Germinal center (tissue), 1 donor: ENCODE results near the gene LGR6.
"Not testable (repeated sequence)": the region's sequence is repeated elsewhere in the genome, so short reads cannot be mapped to it uniquely, and the experiment has no call there.

ENCODE experiments used
- DNase-seq: peaks from one replicate; pipeline ENCODE4 v3.0.0; 2012; ENCODE audit warnings: mixed read lengths, low spot score

The LGR6 gene

DNA sequence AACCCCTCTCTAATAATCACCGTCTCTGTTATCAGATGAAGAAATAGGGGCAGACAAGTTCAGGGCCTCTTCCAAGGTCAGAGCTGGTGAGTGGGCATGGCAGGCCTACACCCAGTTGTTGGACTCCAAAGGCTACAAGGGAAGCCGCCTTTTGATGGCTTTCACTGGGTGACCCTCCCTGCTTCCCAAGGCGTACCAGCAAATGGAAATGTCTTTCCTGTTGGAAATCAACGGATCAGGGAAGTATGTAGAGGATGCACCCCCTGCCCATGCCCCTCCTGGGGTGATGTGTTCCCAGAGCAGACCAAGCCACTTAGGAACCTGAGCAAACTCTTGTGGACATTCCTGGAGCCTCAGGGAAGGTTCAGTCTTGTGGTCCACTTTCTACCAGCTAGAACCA, 47.4 kb downstream of the LGR6 start:
- no peak for DNase-seq

DNA sequence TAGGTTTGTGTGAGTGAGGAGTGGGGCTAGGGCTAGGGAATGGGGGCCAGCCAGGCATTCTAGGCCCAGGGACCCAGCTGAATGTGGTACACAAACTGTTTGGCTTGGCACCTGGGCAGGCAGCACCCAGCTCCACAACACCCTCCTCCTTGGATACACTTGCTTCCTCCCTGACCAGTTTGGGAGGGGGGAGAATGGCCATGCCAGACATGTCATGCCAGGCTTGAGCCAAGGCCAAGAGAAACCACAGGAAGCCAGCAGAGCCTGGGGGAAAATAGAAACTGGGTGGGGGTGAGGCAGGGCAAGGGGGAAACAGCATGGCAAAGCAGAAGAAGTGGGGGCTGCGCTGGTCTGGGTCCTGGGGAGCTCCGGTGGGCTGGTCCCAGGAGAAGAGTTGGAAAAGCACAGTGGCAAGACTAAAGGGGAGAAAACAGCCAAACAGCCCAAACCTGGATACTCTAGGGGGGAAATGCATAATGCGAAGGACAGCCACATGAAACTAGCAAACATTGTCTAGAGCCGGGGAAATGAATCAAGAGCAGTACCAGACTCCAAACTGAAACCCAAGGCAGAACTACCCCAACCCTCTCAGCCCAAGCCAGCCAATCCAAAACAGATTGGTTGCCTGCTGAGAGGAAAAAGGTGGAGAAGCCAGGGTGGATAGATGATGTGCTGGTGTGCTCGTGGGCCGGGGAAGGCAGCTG, 47.9 kb downstream of the LGR6 start:
- no peak for DNase-seq

DNA sequence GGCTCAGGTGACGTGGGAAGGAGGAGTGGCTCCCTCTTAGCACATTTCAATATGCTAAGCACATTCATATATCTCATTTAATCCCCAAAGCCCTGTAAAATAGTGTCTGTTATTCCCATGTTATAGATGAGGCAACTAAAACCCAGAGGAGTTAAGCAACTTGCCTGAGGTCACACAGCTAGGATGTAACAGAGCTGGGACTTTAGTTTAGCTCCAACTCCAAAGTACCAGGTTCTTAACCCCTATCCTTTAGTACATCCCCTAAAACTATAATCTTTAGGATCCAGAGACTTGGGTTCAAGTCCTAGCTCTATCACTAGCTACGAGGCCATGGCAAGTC, 48.5 kb downstream of the LGR6 start:
- no peak for DNase-seq

- DNase-seq: no peak
Observed at GRCh38 chr1:202243006-202243405, 49.4 kb downstream of the LGR6 start.

- DNase-seq: peak; percentile 50
Observed at GRCh38 chr1:202244841-202245261, 51.3 kb downstream of the LGR6 start.

- DNase-seq: no peak
Observed at GRCh38 chr1:202245391-202245790, 51.8 kb downstream of the LGR6 start.

DNA sequence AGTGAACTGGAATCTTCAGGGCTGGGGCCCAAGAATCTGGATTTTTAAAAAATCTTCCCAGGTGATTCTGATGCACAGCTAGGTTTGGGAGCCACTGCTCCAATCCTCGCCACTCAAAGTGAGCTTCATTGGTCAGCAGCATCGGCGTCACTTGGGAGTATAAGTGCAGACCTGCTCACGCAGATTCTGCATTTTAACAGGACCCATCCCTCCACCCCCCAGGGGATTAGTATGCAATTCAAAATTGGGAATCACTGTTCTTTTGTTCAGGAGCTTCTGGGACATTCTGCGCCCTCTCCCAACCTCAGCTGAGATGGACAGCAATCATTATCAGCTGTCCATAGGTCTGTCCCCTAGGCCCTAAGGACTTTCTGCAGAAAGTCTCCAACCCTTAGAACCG, 53.5 kb downstream of the LGR6 start:
- no peak for DNase-seq

DNA sequence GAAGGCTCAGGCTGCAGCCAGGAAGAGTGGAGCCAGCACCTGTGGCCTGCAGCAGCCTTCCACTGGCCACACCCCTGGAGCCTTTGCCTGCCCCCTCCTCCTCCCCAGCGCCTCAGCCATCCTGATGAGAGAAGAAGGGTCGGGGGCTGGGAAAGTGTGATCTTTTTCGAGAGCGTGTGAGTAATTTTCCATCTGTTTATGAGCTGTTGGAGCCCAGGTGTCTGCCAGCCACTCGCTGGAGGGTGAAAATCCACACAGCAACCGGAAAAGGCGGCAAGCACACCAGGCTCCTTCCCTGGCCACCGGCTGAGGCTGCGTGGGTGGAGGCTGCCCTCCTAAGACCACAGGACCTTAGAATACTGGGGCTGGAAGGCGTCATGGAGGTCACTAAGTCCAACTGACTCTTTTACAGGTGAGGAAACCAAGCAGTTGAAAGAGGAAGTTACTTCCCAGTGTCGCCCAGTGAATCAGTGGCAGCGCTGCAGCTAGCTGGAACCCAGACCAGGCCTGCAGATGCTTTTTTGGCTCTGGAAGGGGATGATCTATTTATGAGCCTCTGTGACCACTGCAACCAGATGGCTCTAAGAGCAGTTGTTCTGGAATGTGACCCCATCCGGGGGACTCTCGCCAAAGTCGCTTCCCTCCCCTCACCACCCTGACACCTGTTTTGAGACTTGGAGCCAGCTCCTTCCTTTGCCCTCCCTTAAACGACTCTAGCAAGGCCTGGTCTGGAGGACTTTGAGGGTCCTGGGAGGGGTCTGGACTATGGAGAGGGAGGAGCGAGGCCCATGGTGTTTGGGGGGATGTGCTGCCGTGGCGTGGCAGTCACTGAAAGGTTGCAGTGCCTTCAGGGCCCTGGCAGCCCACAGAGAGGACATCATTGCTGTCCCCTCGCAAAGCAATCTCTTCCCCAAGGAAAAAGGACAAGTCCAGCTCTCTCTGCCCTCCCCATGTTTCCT, 54.5 kb downstream of the LGR6 start:
- no peak for DNase-seq

- DNase-seq: no peak
Observed at GRCh38 chr1:202248861-202249260, 55.3 kb downstream of the LGR6 start.

- no peak for DNase-seq
Observed at GRCh38 chr1:202249436-202249835, 55.8 kb downstream of the LGR6 start.

- no peak for DNase-seq
Observed at GRCh38 chr1:202249846-202250245, 56.2 kb downstream of the LGR6 start.

DNA sequence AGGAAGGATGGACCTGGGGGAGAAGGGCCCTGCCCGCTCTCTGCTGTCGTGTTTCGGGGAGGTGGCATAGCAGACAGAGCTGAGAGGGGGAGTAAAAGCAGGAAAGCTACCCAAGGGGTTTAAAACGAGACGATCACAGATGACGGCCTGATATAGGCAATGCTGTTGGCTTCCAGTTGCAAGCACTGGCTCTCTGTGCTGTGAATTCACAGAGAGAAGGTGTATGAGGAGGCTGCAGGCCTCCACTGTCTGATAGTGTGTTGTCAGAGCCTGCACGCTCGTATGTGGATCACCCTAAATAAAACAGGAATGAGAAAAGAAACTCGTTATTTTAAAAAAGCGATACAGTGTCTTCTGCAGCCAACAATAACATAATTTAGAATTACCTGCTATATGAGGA, 57.4 kb downstream of the LGR6 start:
- no peak for DNase-seq

DNA sequence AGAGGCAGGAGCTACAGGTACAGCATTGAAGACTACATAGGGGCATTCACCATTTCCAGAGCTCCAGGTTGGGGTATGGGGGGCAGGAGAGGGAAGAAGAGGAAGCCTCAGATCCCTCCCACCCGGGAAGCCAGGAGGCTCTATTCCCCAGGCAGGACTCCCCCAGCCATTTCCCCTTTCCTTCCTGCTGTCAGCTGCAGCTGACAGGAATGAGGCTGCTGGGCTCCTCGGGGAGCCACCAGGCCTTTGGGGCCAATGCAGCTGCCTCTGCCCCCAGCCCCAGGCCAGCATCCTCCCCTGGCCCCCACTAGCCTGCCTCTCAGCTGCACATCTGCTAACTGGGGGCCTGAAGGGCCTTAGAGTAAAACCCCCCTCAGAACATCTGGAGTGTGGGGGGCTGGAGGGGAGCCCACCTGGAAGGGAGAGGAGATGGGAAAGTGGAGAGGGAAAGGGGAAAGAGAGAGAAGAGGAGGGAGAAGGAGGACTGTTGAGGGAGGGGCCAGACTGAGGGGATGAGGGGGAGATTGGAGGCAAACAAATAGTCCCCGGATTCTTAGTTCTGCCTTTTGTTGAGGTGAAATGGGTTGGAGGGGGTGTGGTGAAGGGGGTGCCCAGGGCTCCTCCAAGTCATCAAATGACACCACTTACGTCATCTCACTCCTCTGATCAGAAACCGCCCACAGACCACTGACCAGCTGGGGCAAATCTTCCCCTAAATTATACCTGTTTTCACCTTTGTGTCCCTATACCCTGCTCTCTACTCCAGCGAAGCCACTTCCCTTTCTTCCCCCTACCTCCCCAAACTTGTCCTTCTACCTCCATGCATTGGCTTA, 58.0 kb downstream of the LGR6 start:
- DNase-seq: no peak

DNA sequence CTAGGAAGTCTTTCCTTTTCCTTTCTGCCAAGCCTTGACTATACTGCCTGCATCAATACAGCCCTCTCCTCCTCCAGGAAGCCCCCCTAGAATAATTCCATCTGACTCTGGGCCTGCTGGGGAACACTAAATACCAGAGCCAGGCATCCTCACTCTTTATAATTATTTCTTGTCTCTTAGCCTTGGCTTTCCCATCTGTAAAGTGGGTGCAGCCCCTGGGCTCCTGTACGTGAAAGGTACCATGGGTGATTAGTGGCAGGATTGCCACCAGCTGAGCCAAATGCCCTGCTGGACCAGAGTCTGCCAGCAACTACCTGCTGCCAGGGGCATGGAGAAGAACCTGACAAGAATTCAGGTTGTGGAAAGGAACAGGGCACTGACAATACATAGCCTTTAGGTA, 58.7 kb downstream of the LGR6 start:
- DNase-seq: no peak

GRCh38 chr1:202254454-202255252, 61.1 kb downstream of the LGR6 start:
- no peak for DNase-seq

GRCh38 chr1:202255343-202255742, 61.7 kb downstream of the LGR6 start:
- DNase-seq: no peak

- no peak for DNase-seq
Observed at GRCh38 chr1:202259705-202260104, 66.1 kb downstream of the LGR6 start.

DNA sequence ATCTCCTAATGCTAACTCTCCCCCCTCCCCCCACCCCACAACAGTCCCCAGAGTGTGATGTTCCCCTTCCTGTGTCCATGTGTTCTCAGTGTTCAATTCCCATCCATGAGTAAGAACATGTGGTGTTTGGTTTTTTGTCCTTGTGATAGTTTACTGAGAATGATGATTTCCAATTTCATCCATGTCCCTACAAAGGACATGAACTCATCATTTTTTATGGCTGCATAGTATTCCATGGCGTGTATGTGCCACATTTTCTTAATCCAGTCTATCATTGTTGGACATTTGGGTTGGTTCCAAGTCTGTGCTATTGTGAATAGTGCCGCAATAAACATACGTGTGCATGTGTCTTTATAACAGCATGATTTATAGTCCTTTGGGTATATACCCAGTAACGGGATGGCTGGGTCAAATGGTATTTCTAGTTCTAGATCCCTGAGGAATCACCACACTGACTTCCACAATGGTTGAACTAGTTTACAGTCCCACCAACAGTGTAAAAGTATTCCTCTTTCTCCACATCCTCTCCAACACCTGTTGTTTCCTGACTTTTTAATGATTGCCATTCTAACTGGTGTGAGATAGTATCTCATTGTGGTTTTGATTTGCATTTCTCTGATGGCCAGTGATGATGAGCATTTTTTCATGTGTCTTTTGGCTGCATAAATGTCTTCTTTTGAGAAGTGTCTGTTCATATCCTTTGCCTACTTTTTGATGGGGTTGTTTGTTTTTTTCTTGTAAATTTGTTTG, 67.8 kb downstream of the LGR6 start:
- not testable (repeated sequence) for DNase-seq

DNA sequence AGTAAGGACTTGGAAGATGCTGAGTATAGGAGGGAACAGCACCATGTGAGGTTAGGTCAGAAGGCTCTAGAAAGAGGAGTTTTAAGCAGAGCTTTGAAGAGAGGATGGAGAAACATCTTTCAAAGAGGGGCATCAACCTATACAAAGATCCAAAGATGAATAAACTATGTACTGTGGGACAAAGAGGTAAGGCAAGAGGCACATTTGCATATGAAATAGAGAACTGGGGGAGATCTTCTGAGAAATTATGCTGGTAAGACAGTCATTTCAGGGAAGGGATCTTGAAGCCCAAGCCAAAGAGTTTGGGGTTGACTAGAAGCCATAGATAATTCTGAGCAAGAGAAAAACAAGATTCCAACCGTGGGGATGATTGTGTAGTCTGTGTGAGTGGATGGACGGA, 70.0 kb downstream of the LGR6 start:
- DNase-seq: no peak

- DNase-seq: no peak
Observed at GRCh38 chr1:202264300-202264699, 70.7 kb downstream of the LGR6 start.

DNA sequence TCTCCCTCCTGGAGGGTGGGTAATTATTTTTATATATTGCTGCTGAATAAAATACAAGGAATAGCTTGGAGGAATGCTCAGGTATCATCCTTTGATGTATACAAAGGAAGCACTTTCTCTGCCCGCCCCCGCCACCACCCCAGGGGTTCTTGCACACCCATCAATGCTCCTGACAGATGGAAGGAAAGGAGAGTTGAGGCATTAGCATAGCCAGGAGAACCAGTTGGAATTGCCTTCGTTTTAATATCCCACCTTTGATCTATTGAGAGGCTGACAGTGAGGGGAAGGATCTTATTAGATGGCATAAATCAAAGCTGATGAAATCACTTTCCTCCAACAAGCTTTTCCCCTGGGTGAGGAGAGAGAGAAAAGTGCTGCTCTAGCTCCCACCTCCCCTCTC, 71.1 kb downstream of the LGR6 start:
- no peak for DNase-seq
